GM12878 (cell line): ENCODE results near the gene ANGPTL2.

Experiments used
- CBFB ChIP-seq: IDR thresholded peaks from 2 replicates; pipeline ENCODE4 v1.6.1; 2016; ENCODE audit warnings: antibody characterized with exemption, low read depth
- CBX3 ChIP-seq: fragments of 200-600 bp; sonication (generic); IDR thresholded peaks from 2 replicates; pipeline ENCODE4 v1.6.1; 2016; ENCODE audit warnings: low read depth, borderline replicate concordance
- EP300 ChIP-seq, 2 experiments: fragments of 150-350 bp in 1 of 2; IDR thresholded peaks; 2 replicates each; pipeline ENCODE4 v1.6.1; 2011 to 2012; ENCODE audit warnings: low read depth in 2 of 2, low read length in 2 of 2, borderline replicate concordance in 1 of 2, improper control_type of control experiment in 1 of 2, inconsistent platforms in 1 of 2; ENCODE audit not compliant: control insufficient read depth in 1 of 2
- MYC ChIP-seq: IDR thresholded peaks from 2 replicates; pipeline ENCODE4 v1.6.1; 2011; ENCODE audit warnings: mild to moderate bottlenecking, low read length, moderate library complexity, inconsistent platforms; ENCODE audit not compliant: insufficient read depth, insufficient replicate concordance, insufficient read length, severe bottlenecking
- NFXL1 ChIP-seq: fragments of 450-650 bp; IDR thresholded peaks from 2 replicates; pipeline ENCODE4 v1.6.1; 2017; ENCODE audit warnings: antibody characterized with exemption, mild to moderate bottlenecking, borderline replicate concordance
- NRF1 ChIP-seq: conservative IDR thresholded peaks from 2 replicates; pipeline ENCODE4 v1.6.1; 2011; ENCODE audit warnings: mild to moderate bottlenecking, low read depth, low read length, improper control_type of control experiment
- POLR2AphosphoS2 ChIP-seq: IDR thresholded peaks from 2 replicates; pipeline ENCODE4 v1.6.1; 2011; ENCODE audit warnings: low read depth, mild to moderate bottlenecking, low read length, improper control_type of control experiment, moderate library complexity
- SPI1 ChIP-seq: IDR thresholded peaks from 2 replicates; pipeline ENCODE4 v1.6.1; 2011; ENCODE audit warnings: low read depth, mild to moderate bottlenecking, low read length, moderate library complexity, borderline replicate concordance; ENCODE audit not compliant: insufficient read depth
- TAF1 ChIP-seq: IDR thresholded peaks from 2 replicates; pipeline ENCODE4 v1.6.1; 2011; ENCODE audit warnings: mild to moderate bottlenecking, low read depth, low read length, borderline replicate concordance
- TF ChIP-seq, protein P1 (sequence below), 3 experiments: IDR thresholded peaks in 2 of 3; conservative IDR thresholded peaks in 1 of 3; 2 replicates each; pipeline ENCODE4 v1.5.1; 2011; ENCODE audit warnings: low read depth in 3 of 3, low read length in 3 of 3, mild to moderate bottlenecking in 3 of 3, control low read depth in 2 of 3, moderate library complexity in 2 of 3, inconsistent platforms in 1 of 3, mixed read lengths in 1 of 3; ENCODE audit not compliant: control insufficient read depth in 2 of 3, insufficient read depth in 1 of 3; ENCODE audit errors: extremely low read depth in 1 of 3
- TF ChIP-seq, protein P2 (sequence below): IDR thresholded peaks from 2 replicates; pipeline ENCODE4 v1.6.1; 2011; ENCODE audit warnings: low read depth, low read length, improper control_type of control experiment, borderline replicate concordance
- TF ChIP-seq, protein P3 (sequence below): IDR thresholded peaks from 2 replicates; pipeline ENCODE4 v1.6.1; 2012; ENCODE audit warnings: low read depth, low read length, improper control_type of control experiment
- TF ChIP-seq, protein P4 (sequence below): IDR thresholded peaks from 2 replicates; pipeline ENCODE4 v1.6.1; 2012; ENCODE audit warnings: mild to moderate bottlenecking, low read depth, low read length

DNA sequence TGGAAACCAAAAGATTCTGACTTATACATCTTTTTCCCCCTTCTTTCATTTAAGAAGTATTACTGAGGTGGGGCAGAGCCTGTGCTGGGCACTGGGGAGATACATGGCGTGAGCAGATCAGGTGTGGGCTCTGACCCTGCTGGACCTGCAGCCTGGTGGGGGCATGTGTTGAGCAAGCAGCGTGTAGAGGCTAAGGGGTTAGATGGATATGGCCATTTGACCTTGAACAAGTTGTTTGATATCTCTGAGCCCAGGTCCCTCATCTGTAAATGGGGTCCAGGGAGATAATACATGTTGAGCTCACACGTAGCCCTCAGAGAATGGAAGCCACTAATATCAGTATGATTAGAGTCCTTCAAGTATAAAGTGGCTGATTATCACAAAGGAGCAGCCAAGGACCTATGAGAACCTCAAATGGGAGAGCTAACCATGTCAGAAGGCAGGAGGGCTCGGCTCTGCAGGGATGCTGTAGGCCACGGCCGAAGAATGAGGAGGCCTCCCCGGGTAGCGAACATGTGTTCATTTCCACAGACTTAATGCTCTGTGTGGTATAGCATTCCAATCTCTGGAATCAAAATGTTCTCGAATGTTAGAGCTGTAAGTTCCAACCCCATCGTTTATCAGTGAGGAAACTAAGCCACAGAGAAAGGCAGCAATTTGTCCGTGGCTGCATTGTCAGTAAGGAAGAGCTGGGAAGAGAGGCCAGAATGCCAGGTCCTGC lies 15.4 kb upstream of the ANGPTL2 start:
- TF ChIP-seq, protein P1, sequence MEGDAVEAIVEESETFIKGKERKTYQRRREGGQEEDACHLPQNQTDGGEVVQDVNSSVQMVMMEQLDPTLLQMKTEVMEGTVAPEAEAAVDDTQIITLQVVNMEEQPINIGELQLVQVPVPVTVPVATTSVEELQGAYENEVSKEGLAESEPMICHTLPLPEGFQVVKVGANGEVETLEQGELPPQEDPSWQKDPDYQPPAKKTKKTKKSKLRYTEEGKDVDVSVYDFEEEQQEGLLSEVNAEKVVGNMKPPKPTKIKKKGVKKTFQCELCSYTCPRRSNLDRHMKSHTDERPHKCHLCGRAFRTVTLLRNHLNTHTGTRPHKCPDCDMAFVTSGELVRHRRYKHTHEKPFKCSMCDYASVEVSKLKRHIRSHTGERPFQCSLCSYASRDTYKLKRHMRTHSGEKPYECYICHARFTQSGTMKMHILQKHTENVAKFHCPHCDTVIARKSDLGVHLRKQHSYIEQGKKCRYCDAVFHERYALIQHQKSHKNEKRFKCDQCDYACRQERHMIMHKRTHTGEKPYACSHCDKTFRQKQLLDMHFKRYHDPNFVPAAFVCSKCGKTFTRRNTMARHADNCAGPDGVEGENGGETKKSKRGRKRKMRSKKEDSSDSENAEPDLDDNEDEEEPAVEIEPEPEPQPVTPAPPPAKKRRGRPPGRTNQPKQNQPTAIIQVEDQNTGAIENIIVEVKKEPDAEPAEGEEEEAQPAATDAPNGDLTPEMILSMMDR (IDR thresholded peaks at IDR 0.05 in 2 of 3, conservative IDR thresholded peaks at IDR 0.05 in 1 of 3; ENCODE audit: control insufficient read depth in 2 of 3, extremely low read depth in 1 of 3, insufficient read depth in 1 of 3, low read depth in 3 of 3, low read length in 3 of 3), result no peak
- TF ChIP-seq SPI1, result no peak
- TF ChIP-seq CBX3, result no peak
- no peak for TF ChIP-seq CBFB
- no peak for TF ChIP-seq POLR2AphosphoS2
- no peak for TF ChIP-seq NRF1
- TF ChIP-seq NFXL1, result no peak
- TF ChIP-seq, protein P2, sequence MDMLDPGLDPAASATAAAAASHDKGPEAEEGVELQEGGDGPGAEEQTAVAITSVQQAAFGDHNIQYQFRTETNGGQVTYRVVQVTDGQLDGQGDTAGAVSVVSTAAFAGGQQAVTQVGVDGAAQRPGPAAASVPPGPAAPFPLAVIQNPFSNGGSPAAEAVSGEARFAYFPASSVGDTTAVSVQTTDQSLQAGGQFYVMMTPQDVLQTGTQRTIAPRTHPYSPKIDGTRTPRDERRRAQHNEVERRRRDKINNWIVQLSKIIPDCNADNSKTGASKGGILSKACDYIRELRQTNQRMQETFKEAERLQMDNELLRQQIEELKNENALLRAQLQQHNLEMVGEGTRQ, result no peak
- no peak for TF ChIP-seq EP300 (IDR thresholded peaks at IDR 0.05; ENCODE audit: borderline replicate concordance in 1 of 2, control insufficient read depth in 1 of 2, low read depth in 2 of 2, low read length in 2 of 2)
- TF ChIP-seq MYC, result no peak
- TF ChIP-seq, protein P3, sequence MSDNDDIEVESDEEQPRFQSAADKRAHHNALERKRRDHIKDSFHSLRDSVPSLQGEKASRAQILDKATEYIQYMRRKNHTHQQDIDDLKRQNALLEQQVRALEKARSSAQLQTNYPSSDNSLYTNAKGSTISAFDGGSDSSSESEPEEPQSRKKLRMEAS, result no peak
- no peak for TF ChIP-seq TAF1
- TF ChIP-seq, protein P4, sequence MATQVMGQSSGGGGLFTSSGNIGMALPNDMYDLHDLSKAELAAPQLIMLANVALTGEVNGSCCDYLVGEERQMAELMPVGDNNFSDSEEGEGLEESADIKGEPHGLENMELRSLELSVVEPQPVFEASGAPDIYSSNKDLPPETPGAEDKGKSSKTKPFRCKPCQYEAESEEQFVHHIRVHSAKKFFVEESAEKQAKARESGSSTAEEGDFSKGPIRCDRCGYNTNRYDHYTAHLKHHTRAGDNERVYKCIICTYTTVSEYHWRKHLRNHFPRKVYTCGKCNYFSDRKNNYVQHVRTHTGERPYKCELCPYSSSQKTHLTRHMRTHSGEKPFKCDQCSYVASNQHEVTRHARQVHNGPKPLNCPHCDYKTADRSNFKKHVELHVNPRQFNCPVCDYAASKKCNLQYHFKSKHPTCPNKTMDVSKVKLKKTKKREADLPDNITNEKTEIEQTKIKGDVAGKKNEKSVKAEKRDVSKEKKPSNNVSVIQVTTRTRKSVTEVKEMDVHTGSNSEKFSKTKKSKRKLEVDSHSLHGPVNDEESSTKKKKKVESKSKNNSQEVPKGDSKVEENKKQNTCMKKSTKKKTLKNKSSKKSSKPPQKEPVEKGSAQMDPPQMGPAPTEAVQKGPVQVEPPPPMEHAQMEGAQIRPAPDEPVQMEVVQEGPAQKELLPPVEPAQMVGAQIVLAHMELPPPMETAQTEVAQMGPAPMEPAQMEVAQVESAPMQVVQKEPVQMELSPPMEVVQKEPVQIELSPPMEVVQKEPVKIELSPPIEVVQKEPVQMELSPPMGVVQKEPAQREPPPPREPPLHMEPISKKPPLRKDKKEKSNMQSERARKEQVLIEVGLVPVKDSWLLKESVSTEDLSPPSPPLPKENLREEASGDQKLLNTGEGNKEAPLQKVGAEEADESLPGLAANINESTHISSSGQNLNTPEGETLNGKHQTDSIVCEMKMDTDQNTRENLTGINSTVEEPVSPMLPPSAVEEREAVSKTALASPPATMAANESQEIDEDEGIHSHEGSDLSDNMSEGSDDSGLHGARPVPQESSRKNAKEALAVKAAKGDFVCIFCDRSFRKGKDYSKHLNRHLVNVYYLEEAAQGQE, result no peak
